D721Med (cell line): Measurements from ENCODE around the gene ZC3H18.

ENCODE experiments used
- DNase-seq: peaks from one replicate; pipeline ENCODE4 v3.0.0; 2011; ENCODE audit warnings: low spot score; ENCODE audit not compliant: insufficient read length
- FAIRE-seq: peaks from 2 replicates; lab custom pipeline; 2011; peaks lifted over from hg19 to GRCh38; lab: Jason Lieb, UNC
- CTCF ChIP-seq: IDR thresholded peaks from 2 replicates; pipeline ENCODE4 v1.5.1; 2012; ENCODE audit warnings: mild to moderate bottlenecking, control low read depth; ENCODE audit not compliant: insufficient read depth; ENCODE audit errors: missing control alignments

The ZC3H18 gene

GRCh38 chr16:88655733-88656281, 85.6 kb downstream of the ZC3H18 start:
- DNase-seq: no peak
- FAIRE-seq: no peak
- TF ChIP-seq CTCF: no peak

DNA sequence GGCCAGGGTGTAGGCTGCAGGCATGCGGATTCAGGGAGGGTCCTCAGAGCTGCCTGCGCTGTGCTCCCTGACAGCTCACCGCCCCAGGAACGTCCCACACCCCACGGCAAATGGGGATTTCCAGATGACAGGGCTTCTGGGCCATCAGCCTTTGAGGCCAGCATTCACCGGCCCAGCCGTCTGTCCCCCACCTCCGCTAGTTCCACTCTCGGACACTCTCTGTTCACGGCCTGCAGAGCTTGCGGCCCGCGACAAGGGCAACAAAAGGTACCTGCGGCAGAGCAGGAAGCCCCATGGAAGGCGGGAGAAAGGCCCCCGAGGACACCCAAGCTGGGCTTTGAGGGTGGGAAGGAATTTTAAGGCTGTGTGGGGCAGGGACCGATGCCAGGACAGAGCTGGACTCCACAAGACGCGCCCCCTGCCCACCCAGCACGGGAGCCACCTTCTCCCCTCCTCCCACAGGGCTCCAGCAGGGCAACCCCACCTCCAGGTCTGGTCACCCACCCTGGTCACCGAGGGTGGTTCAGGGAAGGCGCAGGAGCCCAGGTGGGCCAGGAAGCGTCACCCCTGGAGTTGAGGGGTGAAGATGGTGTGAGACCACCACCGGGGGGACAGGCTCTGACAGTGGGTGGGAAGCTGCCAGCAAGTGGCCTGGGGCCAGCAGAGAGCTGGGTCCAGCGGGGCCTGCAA, 86.2 kb downstream of the ZC3H18 start:
- no peak for TF ChIP-seq CTCF
- DNase-seq: no peak
- FAIRE-seq: no peak

DNA sequence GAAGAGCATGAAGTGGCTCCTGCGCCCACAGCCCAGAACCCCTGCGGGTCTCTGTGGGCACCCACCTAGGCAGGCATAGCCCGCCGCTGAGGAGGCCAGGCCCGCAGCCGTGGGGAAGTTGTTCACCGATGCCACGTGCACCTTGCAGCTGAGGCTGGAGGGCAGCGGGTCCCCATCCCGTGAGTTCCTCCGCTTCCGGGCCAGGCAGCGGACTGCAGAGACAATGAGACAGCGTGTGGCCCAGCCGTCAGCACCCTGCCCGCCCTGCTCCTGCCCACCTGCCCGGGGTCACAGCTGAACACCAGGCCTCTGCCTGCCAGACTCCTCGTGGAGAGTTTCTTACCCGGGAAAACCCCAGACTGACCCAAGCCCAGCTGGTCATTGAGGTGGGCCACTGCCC, 87.2 kb downstream of the ZC3H18 start:
- TF ChIP-seq CTCF: no peak
- no peak for DNase-seq
- FAIRE-seq: no peak

GRCh38 chr16:88658714-88659113, 88.5 kb downstream of the ZC3H18 start:
- FAIRE-seq (no peak), DNase-seq (no peak)
- TF ChIP-seq CTCF: no peak

DNA sequence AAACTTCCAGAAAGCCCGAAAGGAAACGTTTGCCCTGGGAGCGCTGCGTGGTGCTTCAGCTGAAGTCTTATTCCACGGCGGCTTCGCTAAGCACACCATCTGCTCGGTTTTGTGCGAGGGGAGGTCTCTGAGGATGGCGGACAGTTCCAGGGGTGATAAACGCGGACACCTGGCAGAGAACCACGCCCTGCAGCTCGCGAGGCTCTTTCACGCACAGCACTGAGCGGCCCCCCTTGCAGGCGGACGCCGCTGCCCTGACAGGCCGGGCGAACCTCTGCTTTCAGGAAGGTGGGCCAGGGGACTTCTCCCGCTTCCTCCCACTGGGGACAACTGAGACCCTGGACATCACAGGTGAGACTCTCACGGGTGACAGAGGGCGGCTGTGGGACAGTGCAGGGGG, 89.0 kb downstream of the ZC3H18 start:
- DNase-seq (no peak), FAIRE-seq (no peak)
- no peak for TF ChIP-seq CTCF

DNA sequence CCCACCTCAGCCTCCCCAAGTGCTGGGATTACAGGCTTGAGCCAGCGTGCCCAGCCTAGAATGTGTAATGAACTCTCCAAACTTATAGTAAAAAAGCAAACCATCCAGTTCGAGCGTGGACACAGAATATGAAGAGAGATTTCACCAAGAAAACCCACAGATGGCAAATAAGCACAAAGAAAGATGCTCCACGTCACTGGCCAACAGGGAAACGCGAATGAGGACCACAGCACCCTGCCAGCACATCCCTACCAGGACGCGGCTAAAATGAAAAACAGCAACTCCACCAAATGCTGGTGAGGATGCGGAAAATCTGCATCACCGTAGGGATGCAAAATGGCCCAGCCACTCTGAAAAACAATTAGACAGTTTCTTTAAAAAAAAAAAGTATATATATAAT, 91.3 kb downstream of the ZC3H18 start:
- DNase-seq (no peak), FAIRE-seq (no peak)
- TF ChIP-seq CTCF: no peak

GRCh38 chr16:88662222-88662842, 92.1 kb downstream of the ZC3H18 start:
- DNase-seq: no peak
- TF ChIP-seq CTCF: no peak
- no peak for FAIRE-seq
